Kidney (tissue), 14 donors: Measurements from ENCODE around the gene CPVL. TPM values are rescaled to one million over a fixed set of nuclear protein-coding genes. Genes with fewer than 3 reads are reported as not detected.

Source experiments
- DNase-seq, 5 donors: peaks; one replicate each; pipeline ENCODE4 v3.0.0-alpha.2; 2013 to 2020
- FAIRE-seq: peaks from 2 replicates; lab custom pipeline; 2012; peaks lifted over from hg19 to GRCh38; lab: Jason Lieb, UNC
- H3K27ac ChIP-seq, 2 donors: one replicate each; pipeline ENCODE4 v1.7.0; 2013; ENCODE audit warnings: low read depth in 2 of 2, low read length in 2 of 2, inconsistent platforms in 1 of 2
- H3K27me3 ChIP-seq: one replicate; pipeline ENCODE4 v1.7.1; 2013; ENCODE audit warnings: low read length, inconsistent platforms; ENCODE audit not compliant: control insufficient read depth, insufficient read depth
- H3K36me3 ChIP-seq, 3 donors: one replicate each; pipeline versions ENCODE4 v1.7.0 to v1.7.1; 2013; ENCODE audit warnings: low read length in 3 of 3, control low read depth in 1 of 3, inconsistent platforms in 1 of 3; ENCODE audit not compliant: insufficient read depth in 3 of 3, control insufficient read depth in 2 of 3
- H3K4me1 ChIP-seq, 3 donors: one replicate each; pipeline versions ENCODE4 v1.7.0 to v1.7.1; 2013; ENCODE audit warnings: low read length in 3 of 3, inconsistent platforms in 1 of 3, low read depth in 1 of 3; ENCODE audit not compliant: control insufficient read depth in 2 of 3, insufficient read depth in 2 of 3
- H3K4me3 ChIP-seq, 3 donors: one replicate each; pipeline versions ENCODE4 v1.7.0 to v1.8.1; 2013; ENCODE audit warnings: low read length in 3 of 3, control low read depth in 1 of 3, inconsistent platforms in 1 of 3
- H3K9ac ChIP-seq, 3 donors: one replicate each; pipeline versions ENCODE4 v1.7.0 to v1.7.1; 2013; ENCODE audit warnings: low read length in 3 of 3, control low read depth in 1 of 3, inconsistent platforms in 1 of 3
- H3K9me3 ChIP-seq, 3 donors: one replicate each; pipeline versions ENCODE4 v1.7.0 to v1.7.1; 2013; ENCODE audit warnings: low read length in 3 of 3, control low read depth in 1 of 3, inconsistent platforms in 1 of 3; ENCODE audit not compliant: control insufficient read depth in 2 of 3, insufficient read depth in 1 of 3
- intact Hi-C: fragments of 100-400 bp; cut with DNase I; formaldehyde crosslinking; loops from one replicate; pipeline ENCODE4 v1.11.1; 2022
- polyA plus RNA-seq: library from polyadenylated mRNA; stranded (reverse); fragments of 350-450 nt; fragmentation: Illumina TruSeq; extraction: RNeasy Lipid Tissue Mini Kit (QIAGEN cat#74804); gene quantifications from one replicate; pipeline ENCODE4 v1.2.3, GENCODE V29; 2014; ENCODE audit warnings: low read depth, low replicate concordance; ENCODE audit not compliant: insufficient read depth
- total RNA-seq: library from RNA; stranded (reverse); fragmentation: NEBNext Ultra II Directional; extraction: Animal tissue kit (Norgen Biotek cat#: 25700); gene quantifications from one replicate; pipeline ENCODE4 v1.2.1, GENCODE V29; 2021
- TF ChIP-seq, protein P1 (sequence below): IDR thresholded peaks from 3 replicates; pipeline ENCODE4 v1.5.1; 2012; ENCODE audit warnings: mild to moderate bottlenecking, moderate library complexity, borderline replicate concordance; ENCODE audit not compliant: insufficient read depth; ENCODE audit errors: extremely low read depth
- donor health status: control.
- donor health status: control.
- donor health status: control.
- donor health status: control.
- donor health status: control.
- donor health status: DM: yes; HTN: yes; CAD: no.
- donor health status: Normal renal cell carcinoma (clear cell type).

CPVL gene
- total and polyA plus RNA-seq, 2 donors from 2014 or later, result 104 to 133 TPM

DNA sequence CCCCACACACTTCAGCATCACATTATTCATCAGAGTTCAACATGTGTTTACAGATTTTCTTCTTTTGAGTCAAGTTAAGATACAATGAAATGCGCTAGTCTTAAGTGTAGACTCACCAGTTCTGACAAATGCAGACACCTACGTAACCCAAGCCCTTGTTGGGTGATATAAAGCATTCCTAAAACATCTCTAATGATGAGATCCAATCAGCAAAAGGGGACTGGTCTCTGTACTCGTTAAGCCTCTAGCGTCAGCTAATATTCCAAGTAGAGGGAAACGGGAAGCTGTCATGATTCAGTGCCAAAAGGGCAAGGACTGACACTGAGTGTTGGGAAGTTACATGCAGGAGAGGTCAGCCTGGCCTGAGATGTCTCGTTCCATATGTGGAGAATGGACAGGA lies 149.5 kb downstream of the CPVL start:
- Histone ChIP-seq H3K4me1 (peaks cover 3 to 6% (median 4%) of the 10 kb centered on the region in 3 donors), H3K9me3 (no peaks in the 10 kb centered on the region), H3K27ac (peak overlapping the region in 1 of 2 donors; percentile 32), H3K36me3 (peaks cover 0 to 3% (median 0%) of the 10 kb centered on the region in 3 donors), H3K9ac (no peak overlapping the region), H3K4me3 (no peak overlapping the region), H3K27me3 (no peaks in the 10 kb centered on the region)
- FAIRE-seq, result no peak
- intact Hi-C loops, result no loop called here
- TF ChIP-seq, protein P1, sequence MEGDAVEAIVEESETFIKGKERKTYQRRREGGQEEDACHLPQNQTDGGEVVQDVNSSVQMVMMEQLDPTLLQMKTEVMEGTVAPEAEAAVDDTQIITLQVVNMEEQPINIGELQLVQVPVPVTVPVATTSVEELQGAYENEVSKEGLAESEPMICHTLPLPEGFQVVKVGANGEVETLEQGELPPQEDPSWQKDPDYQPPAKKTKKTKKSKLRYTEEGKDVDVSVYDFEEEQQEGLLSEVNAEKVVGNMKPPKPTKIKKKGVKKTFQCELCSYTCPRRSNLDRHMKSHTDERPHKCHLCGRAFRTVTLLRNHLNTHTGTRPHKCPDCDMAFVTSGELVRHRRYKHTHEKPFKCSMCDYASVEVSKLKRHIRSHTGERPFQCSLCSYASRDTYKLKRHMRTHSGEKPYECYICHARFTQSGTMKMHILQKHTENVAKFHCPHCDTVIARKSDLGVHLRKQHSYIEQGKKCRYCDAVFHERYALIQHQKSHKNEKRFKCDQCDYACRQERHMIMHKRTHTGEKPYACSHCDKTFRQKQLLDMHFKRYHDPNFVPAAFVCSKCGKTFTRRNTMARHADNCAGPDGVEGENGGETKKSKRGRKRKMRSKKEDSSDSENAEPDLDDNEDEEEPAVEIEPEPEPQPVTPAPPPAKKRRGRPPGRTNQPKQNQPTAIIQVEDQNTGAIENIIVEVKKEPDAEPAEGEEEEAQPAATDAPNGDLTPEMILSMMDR, result no peak
- DNase-seq, result peak in 1 of 5 donors; percentile 47

DNA sequence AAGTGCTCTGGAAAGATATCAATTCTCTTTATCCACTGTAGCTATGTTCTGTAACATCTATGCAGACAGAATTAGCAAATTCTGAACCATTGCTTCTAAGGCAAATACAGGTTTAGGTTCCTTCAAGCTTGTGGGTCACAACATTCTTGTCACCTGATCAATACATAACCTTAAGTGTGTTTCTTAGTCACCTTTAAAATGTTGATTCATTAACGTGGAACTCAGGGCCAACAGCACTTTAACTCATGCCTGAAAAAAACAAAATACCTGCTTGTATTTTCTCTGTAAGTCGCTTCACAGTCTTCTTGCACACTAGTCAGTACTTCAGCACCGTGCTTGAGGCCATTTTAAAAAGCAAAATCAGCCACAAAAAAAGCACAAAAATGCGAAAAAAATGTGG lies 153.0 kb downstream of the CPVL start:
- peaks cover 2 to 3% (median 3%) of the 10 kb centered on the region in 3 donors for H3K4me1 ChIP-seq
- intact Hi-C loops, result no loop called here
- TF ChIP-seq, protein P1, result no peak
- DNase-seq (no peak), FAIRE-seq (no peak)
- H3K9ac ChIP-seq, result no peak overlapping the region
- H3K9me3 ChIP-seq, result no peaks in the 10 kb centered on the region
- H3K27ac ChIP-seq, result no peak overlapping the region
- H3K36me3 ChIP-seq, result no peaks in the 10 kb centered on the region
- H3K27me3 ChIP-seq, result no peaks in the 10 kb centered on the region
- no peak overlapping the region for H3K4me3 ChIP-seq

DNA sequence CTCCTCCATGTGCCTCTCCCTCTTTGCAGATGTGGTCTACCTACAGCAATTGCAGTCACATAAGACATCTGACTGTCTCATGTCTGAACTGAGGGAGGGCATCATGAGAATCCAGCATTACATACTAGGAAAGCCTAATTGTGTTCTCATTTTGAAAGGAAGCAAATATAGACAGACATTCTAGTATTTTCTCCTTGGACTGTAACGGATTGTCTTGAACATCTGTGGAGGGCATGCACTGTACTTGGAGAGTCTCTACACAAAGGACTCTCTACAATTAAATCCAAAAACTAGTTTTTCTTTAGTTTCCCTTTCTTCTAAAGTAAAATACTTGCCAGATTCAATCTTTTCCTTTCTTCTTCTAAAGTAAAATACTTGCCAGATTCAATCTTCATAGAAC lies 153.5 kb downstream of the CPVL start:
- no peaks in the 10 kb centered on the region for H3K36me3 ChIP-seq
- H3K27me3 ChIP-seq, result no peaks in the 10 kb centered on the region
- H3K4me1 ChIP-seq, result no peaks in the 10 kb centered on the region
- H3K4me3 ChIP-seq, result no peak overlapping the region
- H3K9ac ChIP-seq, result no peak overlapping the region
- no peaks in the 10 kb centered on the region for H3K9me3 ChIP-seq
- intact Hi-C loops, result no loop called here
- no peak for FAIRE-seq
- TF ChIP-seq, protein P1, result no peak
- no peak for DNase-seq
- no peak overlapping the region for H3K27ac ChIP-seq

DNA sequence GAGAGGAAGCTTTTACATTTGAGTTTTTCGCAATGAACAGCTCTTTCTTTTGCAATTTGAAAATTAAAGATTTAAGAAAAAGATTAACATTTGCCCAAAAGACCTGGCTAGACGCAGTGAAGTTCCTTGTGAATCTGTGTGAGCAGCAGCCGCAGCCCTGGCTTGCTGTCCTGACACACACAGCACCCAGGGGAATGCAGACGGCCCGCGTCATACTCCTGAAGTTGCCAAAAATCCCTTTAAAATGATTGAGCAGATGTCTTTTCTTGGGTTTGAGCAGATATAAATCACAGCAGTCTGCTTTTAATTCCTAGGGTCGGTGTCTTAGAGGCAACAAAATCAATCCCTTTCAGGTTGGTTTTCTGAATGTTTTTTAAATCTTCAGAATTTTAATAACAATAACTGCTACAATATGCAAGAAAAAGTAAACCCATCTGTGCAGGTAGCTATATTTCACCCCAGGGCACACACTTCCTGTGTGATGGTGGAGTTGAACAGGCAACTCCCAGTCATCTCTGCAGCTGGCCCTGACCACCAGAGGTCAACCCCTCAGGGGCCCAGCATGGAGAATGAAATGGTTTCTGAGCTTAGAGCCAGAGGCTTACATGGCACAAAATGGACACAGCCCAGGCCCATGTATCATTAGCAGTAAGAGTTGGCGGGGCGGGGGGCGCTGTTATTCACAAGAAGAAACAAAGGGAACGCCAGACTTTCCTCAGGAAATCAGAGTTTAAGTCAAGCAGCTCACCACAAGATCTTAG lies 156.0 kb downstream of the CPVL start:
- Histone ChIP-seq H3K4me1 (peaks cover 0 to 4% (median 3%) of the 10 kb centered on the region in 3 donors), H3K9me3 (no peaks in the 10 kb centered on the region), H3K4me3 (no peak overlapping the region), H3K9ac (no peak overlapping the region), H3K27me3 (no peaks in the 10 kb centered on the region), H3K36me3 (no peaks in the 10 kb centered on the region), H3K27ac (no peak overlapping the region)
- intact Hi-C loops, result no loop called here
- no peak for FAIRE-seq
- TF ChIP-seq, protein P1, result no peak
- DNase-seq, result peak in 1 of 5 donors; percentile 81
